Loucy (cell line): Measurements from ENCODE around the gene NDUFV1.

Source experiments
- CTCF ChIP-seq: fragments of 200-600 bp; sonication (generic); conservative IDR thresholded peaks from 2 replicates; pipeline ENCODE4 v1.5.1; 2014; ENCODE audit warnings: mild to moderate bottlenecking, antibody characterized with exemption, low read length
- EZH2phosphoT487 ChIP-seq: fragments of 200-600 bp; IDR thresholded peaks from 2 replicates; pipeline ENCODE4 v1.6.1; 2018; ENCODE audit warnings: antibody characterized with exemption, mild to moderate bottlenecking, moderate library complexity, borderline replicate concordance

DNA sequence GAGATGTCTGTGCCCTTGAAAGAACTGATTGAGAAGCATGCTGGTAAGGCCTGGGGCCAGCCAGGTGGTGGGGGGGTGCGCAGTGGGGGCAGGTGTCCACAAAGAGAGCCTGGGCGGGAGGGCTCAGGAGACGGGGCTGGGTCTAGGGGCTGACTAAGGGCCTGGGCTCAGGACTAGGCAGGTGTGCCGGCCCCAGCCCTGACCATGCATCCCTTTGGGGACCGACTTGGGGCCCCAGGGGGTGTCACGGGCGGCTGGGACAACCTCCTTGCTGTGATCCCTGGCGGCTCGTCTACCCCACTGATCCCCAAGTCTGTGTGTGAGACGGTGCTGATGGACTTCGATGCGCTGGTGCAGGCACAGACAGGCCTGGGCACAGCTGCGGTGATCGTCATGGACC lies 4.4 kb downstream of the NDUFV1 start:
- no peak for TF ChIP-seq CTCF
- no peak for TF ChIP-seq EZH2phosphoT487
